ENCODE measurements around the gene HIVEP3.
A peak's percentile ranks its signal among the peaks of the same experiment; 100 is the strongest.

Gene HIVEP3

GRCh38 chr1:41523071-41523470 is 395.7 kb downstream of the HIVEP3 start:
- Histone ChIP-seq H3K27ac (replicated peaks; ENCODE audit: low read length) (no peak overlapping the region), H3K9ac (ENCODE audit: low read depth, low read length, poor library complexity) (no peak overlapping the region), H3K79me1 (ENCODE audit: low read depth, low read length) (peaks cover 1% of the 10 kb centered on the region), H3K18ac (ENCODE audit: low read length) (no peak overlapping the region), H3K23ac (ENCODE audit: low read depth, low read length, poor library complexity) (no peak overlapping the region), H3K36me3 (replicated peaks in 1 of 2; ENCODE audit: control insufficient read depth in 2 of 2, insufficient read depth in 2 of 2, low read length in 2 of 2) (no peaks in the 10 kb centered on the region), H3K4me2 (ENCODE audit: insufficient read depth, low read length, poor library complexity, severe bottlenecking) (no peak overlapping the region), H2AK5ac (ENCODE audit: low read depth, low read length) (no peak overlapping the region), H2BK120ac (ENCODE audit: low read depth, low read length) (no peak overlapping the region), H2AFZ (ENCODE audit: low read length) (no peak overlapping the region), H3K4ac (ENCODE audit: low read length) (no peak overlapping the region), H4K91ac (ENCODE audit: low read depth, low read length, poor library complexity) (no peak overlapping the region), H2BK15ac (ENCODE audit: low read length) (no peak overlapping the region), H3K4me3 (ENCODE audit: low read length in 2 of 2) (no peak overlapping the region), H2BK12ac (ENCODE audit: low read length) (no peak overlapping the region), H3K27me3 (ENCODE audit: control insufficient read depth in 3 of 3, insufficient read depth in 3 of 3, low read depth in 1 of 3, low read length in 3 of 3) (no peaks in the 10 kb centered on the region), H4K8ac (ENCODE audit: low read depth, low read length) (no peak overlapping the region), H3K9me3 (replicated peaks in 1 of 2; ENCODE audit: control insufficient read depth in 2 of 2, insufficient read depth in 1 of 2, low read depth in 1 of 2, low read length in 2 of 2) (peaks cover 0 to 11% of the 10 kb centered on the region in 2 donors), H3K14ac (ENCODE audit: low read length) (no peak overlapping the region), H3K4me1 (ENCODE audit: control insufficient read depth in 2 of 2, insufficient read depth in 1 of 2, low read depth in 1 of 2, low read length in 2 of 2) (peaks cover 5 to 14% of the 10 kb centered on the region in 2 donors), H2BK5ac (ENCODE audit: low read length) (no peak overlapping the region)
- no CpG with 5 or more reads among the region's 10 CpGs for WGBS, 2 donors (ENCODE audit: extremely low coverage in 2 of 2, insufficient read length in 2 of 2, insufficient replicate concordance in 1 of 2)
- DNase-seq (ENCODE audit: low spot score) = no peak

GRCh38 chr1:41521766-41522165 is 397.0 kb downstream of the HIVEP3 start:
- no peak overlapping the region for H2BK120ac ChIP-seq (ENCODE audit: low read depth, low read length)
- H3K4me3 ChIP-seq (ENCODE audit: low read length in 2 of 2) = no peak overlapping the region
- H2AFZ ChIP-seq (ENCODE audit: low read length) = peak overlapping the region; percentile 90
- H2BK12ac ChIP-seq (ENCODE audit: low read length) = peak overlapping the region; percentile 14
- WGBS, 2 donors (ENCODE audit: extremely low coverage in 2 of 2, insufficient read length in 2 of 2, insufficient replicate concordance in 1 of 2) = no CpG with 5 or more reads among the region's 12 CpGs
- peak overlapping the region; percentile 9 for H3K18ac ChIP-seq (ENCODE audit: low read length)
- H3K27me3 ChIP-seq (ENCODE audit: control insufficient read depth in 3 of 3, insufficient read depth in 3 of 3, low read depth in 1 of 3, low read length in 3 of 3) = no peaks in the 10 kb centered on the region
- no peak overlapping the region for H3K4me2 ChIP-seq (ENCODE audit: insufficient read depth, low read length, poor library complexity, severe bottlenecking)
- H2BK5ac ChIP-seq (ENCODE audit: low read length) = no peak overlapping the region
- no peaks in the 10 kb centered on the region for H3K36me3 ChIP-seq (replicated peaks in 1 of 2; ENCODE audit: control insufficient read depth in 2 of 2, insufficient read depth in 2 of 2, low read length in 2 of 2)
- peak overlapping the region; percentile 6 for H2BK15ac ChIP-seq (ENCODE audit: low read length)
- H4K8ac ChIP-seq (ENCODE audit: low read depth, low read length) = peak overlapping the region; percentile 70
- no peak overlapping the region for H3K27ac ChIP-seq (replicated peaks; ENCODE audit: low read length)
- peaks cover 1% of the 10 kb centered on the region for H3K79me1 ChIP-seq (ENCODE audit: low read depth, low read length)
- H3K23ac ChIP-seq (ENCODE audit: low read depth, low read length, poor library complexity) = no peak overlapping the region
- H3K4me1 ChIP-seq (ENCODE audit: control insufficient read depth in 2 of 2, insufficient read depth in 1 of 2, low read depth in 1 of 2, low read length in 2 of 2) = peaks cover 5 to 14% of the 10 kb centered on the region in 2 donors
- no peak overlapping the region for H3K9ac ChIP-seq (ENCODE audit: low read depth, low read length, poor library complexity)
- no peak overlapping the region for H4K91ac ChIP-seq (ENCODE audit: low read depth, low read length, poor library complexity)
- H3K14ac ChIP-seq (ENCODE audit: low read length) = no peak overlapping the region
- H2AK5ac ChIP-seq (ENCODE audit: low read depth, low read length) = no peak overlapping the region
- H3K4ac ChIP-seq (ENCODE audit: low read length) = no peak overlapping the region
- peaks cover 0 to 2% of the 10 kb centered on the region in 2 donors for H3K9me3 ChIP-seq (replicated peaks in 1 of 2; ENCODE audit: control insufficient read depth in 2 of 2, insufficient read depth in 1 of 2, low read depth in 1 of 2, low read length in 2 of 2)
- no peak for DNase-seq (ENCODE audit: low spot score)

- H3K18ac ChIP-seq (ENCODE audit: low read length) = peak overlapping the region; percentile 78
- no peak overlapping the region for H3K4ac ChIP-seq (ENCODE audit: low read length)
- H3K4me1 ChIP-seq (ENCODE audit: control insufficient read depth in 2 of 2, insufficient read depth in 1 of 2, low read depth in 1 of 2, low read length in 2 of 2) = peaks cover 5 to 17% of the 10 kb centered on the region in 2 donors
- H3K9me3 ChIP-seq (replicated peaks in 1 of 2; ENCODE audit: control insufficient read depth in 2 of 2, insufficient read depth in 1 of 2, low read depth in 1 of 2, low read length in 2 of 2) = no peaks in the 10 kb centered on the region
- no peak overlapping the region for H3K9ac ChIP-seq (ENCODE audit: low read depth, low read length, poor library complexity)
- WGBS, 2 donors (ENCODE audit: extremely low coverage in 2 of 2, insufficient read length in 2 of 2, insufficient replicate concordance in 1 of 2) = no CpG with 5 or more reads among the region's 15 CpGs
- no peak overlapping the region for H4K91ac ChIP-seq (ENCODE audit: low read depth, low read length, poor library complexity)
- no peaks in the 10 kb centered on the region for H3K36me3 ChIP-seq (replicated peaks in 1 of 2; ENCODE audit: control insufficient read depth in 2 of 2, insufficient read depth in 2 of 2, low read length in 2 of 2)
- H3K4me3 ChIP-seq (ENCODE audit: low read length in 2 of 2) = no peak overlapping the region
- no peak overlapping the region for H3K14ac ChIP-seq (ENCODE audit: low read length)
- H3K27ac ChIP-seq (replicated peaks; ENCODE audit: low read length) = no peak overlapping the region
- no peak overlapping the region for H3K4me2 ChIP-seq (ENCODE audit: insufficient read depth, low read length, poor library complexity, severe bottlenecking)
- no peak overlapping the region for H3K23ac ChIP-seq (ENCODE audit: low read depth, low read length, poor library complexity)
- H2BK120ac ChIP-seq (ENCODE audit: low read depth, low read length) = no peak overlapping the region
- H2AK5ac ChIP-seq (ENCODE audit: low read depth, low read length) = no peak overlapping the region
- no peak overlapping the region for H2BK5ac ChIP-seq (ENCODE audit: low read length)
- H4K8ac ChIP-seq (ENCODE audit: low read depth, low read length) = no peak overlapping the region
- peak overlapping the region; percentile 14 for H2BK12ac ChIP-seq (ENCODE audit: low read length)
- no peak overlapping the region for H2BK15ac ChIP-seq (ENCODE audit: low read length)
- H3K79me1 ChIP-seq (ENCODE audit: low read depth, low read length) = peaks cover 1% of the 10 kb centered on the region
- DNase-seq (ENCODE audit: low spot score) = no peak
- no peaks in the 10 kb centered on the region for H3K27me3 ChIP-seq (ENCODE audit: control insufficient read depth in 3 of 3, insufficient read depth in 3 of 3, low read depth in 1 of 3, low read length in 3 of 3)
- H2AFZ ChIP-seq (ENCODE audit: low read length) = peak overlapping the region; percentile 90
These were observed 397.6 kb downstream of the HIVEP3 start for GRCh38 chr1:41520951-41521752.

GRCh38 chr1:41519667-41520066 is 399.1 kb downstream of the HIVEP3 start:
- Histone ChIP-seq H4K8ac (ENCODE audit: low read depth, low read length) (no peak overlapping the region), H2BK5ac (ENCODE audit: low read length) (no peak overlapping the region), H2AFZ (ENCODE audit: low read length) (no peak overlapping the region), H2BK15ac (ENCODE audit: low read length) (no peak overlapping the region), H2AK5ac (ENCODE audit: low read depth, low read length) (no peak overlapping the region), H3K9me3 (replicated peaks in 1 of 2; ENCODE audit: control insufficient read depth in 2 of 2, insufficient read depth in 1 of 2, low read depth in 1 of 2, low read length in 2 of 2) (no peaks in the 10 kb centered on the region), H4K91ac (ENCODE audit: low read depth, low read length, poor library complexity) (no peak overlapping the region), H3K4ac (ENCODE audit: low read length) (no peak overlapping the region), H3K4me2 (ENCODE audit: insufficient read depth, low read length, poor library complexity, severe bottlenecking) (no peak overlapping the region), H3K79me1 (ENCODE audit: low read depth, low read length) (peaks cover 1% of the 10 kb centered on the region), H3K4me1 (ENCODE audit: control insufficient read depth in 2 of 2, insufficient read depth in 1 of 2, low read depth in 1 of 2, low read length in 2 of 2) (peaks cover 13 to 25% of the 10 kb centered on the region in 2 donors), H2BK12ac (ENCODE audit: low read length) (no peak overlapping the region), H3K36me3 (replicated peaks in 1 of 2; ENCODE audit: control insufficient read depth in 2 of 2, insufficient read depth in 2 of 2, low read length in 2 of 2) (no peaks in the 10 kb centered on the region), H3K18ac (ENCODE audit: low read length) (no peak overlapping the region), H2BK120ac (ENCODE audit: low read depth, low read length) (no peak overlapping the region), H3K4me3 (ENCODE audit: low read length in 2 of 2) (no peak overlapping the region), H3K27ac (replicated peaks; ENCODE audit: low read length) (no peak overlapping the region), H3K9ac (ENCODE audit: low read depth, low read length, poor library complexity) (no peak overlapping the region), H3K14ac (ENCODE audit: low read length) (no peak overlapping the region), H3K23ac (ENCODE audit: low read depth, low read length, poor library complexity) (no peak overlapping the region), H3K27me3 (ENCODE audit: control insufficient read depth in 3 of 3, insufficient read depth in 3 of 3, low read depth in 1 of 3, low read length in 3 of 3) (no peaks in the 10 kb centered on the region)
- WGBS, 2 donors (ENCODE audit: extremely low coverage in 2 of 2, insufficient read length in 2 of 2, insufficient replicate concordance in 1 of 2) = 100% methylated on average over 2 of the region's 5 CpGs
- DNase-seq (ENCODE audit: low spot score) = no peak
